Motor neuron (in vitro differentiated cells): ENCODE measurements around the gene SOX10. TPM values are rescaled to one million over a fixed set of nuclear protein-coding genes. Genes with fewer than 3 reads are reported as not detected.

Experiments used
- ATAC-seq, 8 experiments: fragments of 200-7000 bp; cut with Tn5 transposase; replicated peaks in 6 of 8; 2 replicates each; pipeline ENCODE4 v1.8.0; 2021; ENCODE audit warnings: mild to moderate bottlenecking in 8 of 8, moderate library complexity in 8 of 8
- H3K27ac ChIP-seq, 2 donors: fragments of 250-450 bp; sonication (Bioruptor Pico); 2 replicates each; pipeline ENCODE4 v1.9.0; 2021; ENCODE audit warnings: antibody characterized with exemption in 2 of 2, mild to moderate bottlenecking in 2 of 2, moderate library complexity in 1 of 2
- H3K4me1 ChIP-seq, 2 donors: fragments of 250-450 bp; sonication (Bioruptor Pico); replicated peaks in 1 of 2; 2 replicates each; pipeline ENCODE4 v1.6.1; 2021; ENCODE audit warnings: antibody characterized with exemption in 2 of 2, mild to moderate bottlenecking in 2 of 2, moderate library complexity in 1 of 2
- H3K4me3 ChIP-seq, 5 donors: fragments of 250-450 bp; sonication (Bioruptor Pico); 2 replicates each; pipeline ENCODE4 v1.9.0; 2021; ENCODE audit warnings: antibody characterized with exemption in 5 of 5, mild to moderate bottlenecking in 5 of 5, moderate library complexity in 4 of 5
- WGBS, 10 experiments: fragments of 450-650 bp; shearing (Covaris generic); methylation state at CpG; one replicate each; pipeline ENCODE4 v1.0.0; 2022; 5-methylcytosine and 5-hydroxymethylcytosine counted together
- in situ Hi-C, 9 experiments: fragments of 400-800 bp; cut with MboI; loops; one replicate each; pipeline ENCODE4 v1.15.0; 2021; ENCODE audit warnings: low sequenced_read_pairs in 9 of 9, low pct_unique_long_range_greater_than_20kb in 2 of 9; ENCODE audit not compliant: unreplicated experiment in 9 of 9
- total RNA-seq, 8 experiments: library from RNA; unstranded; fragments of 300-600 nt; gene quantifications; 2 replicates each; pipeline versions ENCODE4 v1.2.3 to v1.2.4, GENCODE V29; 2022

The SOX10 gene
- total RNA-seq, 8 experiments from 2014 or later: 0.20 to 1.3 (median 0.42) TPM

DNA sequence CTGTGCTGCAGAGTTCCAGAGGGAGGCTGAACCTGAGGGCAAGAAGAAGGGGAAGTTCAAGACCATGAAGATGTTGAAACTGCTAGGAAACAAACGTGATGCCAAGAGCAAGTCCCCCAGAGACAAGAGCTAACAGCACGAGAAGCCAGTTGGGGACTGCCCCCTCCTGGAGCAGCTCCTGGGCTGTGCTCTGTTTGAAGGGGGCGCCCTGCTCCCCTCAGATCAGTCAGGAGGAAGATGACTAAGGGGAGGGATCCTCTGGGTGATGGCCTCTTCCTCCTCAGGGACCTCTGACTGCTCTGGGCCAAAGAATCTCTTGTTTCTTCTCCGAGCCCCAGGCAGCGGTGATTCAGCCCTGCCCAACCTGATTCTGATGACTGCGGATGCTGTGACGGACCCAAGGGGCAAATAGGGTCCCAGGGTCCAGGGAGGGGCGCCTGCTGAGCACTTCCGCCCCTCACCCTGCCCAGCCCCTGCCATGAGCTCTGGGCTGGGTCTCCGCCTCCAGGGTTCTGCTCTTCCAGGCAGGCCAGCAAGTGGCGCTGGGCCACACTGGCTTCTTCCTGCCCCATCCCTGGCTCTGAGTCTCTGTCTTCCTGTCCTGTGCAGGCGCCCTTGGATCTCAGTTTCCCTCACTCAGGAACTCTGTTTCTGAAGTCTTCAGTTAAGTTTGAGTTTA lies 43.5 kb downstream of the SOX10 start:
- in situ Hi-C loops: no loop called here
- Histone ChIP-seq H3K27ac (no peak overlapping the region), H3K4me1 (no peaks in the 10 kb centered on the region), H3K4me3 (no peak overlapping the region)
- WGBS, 10 experiments: 21 to 100% (median 84%) methylated on average over 1 to 7 of the region's 12 CpGs; no CpG with 5 or more reads in 5 of the 10 experiments
- peak in 1 of 8 experiments; percentile 27 for ATAC-seq

GRCh38 chr22:37933711-37934376 lies 50.5 kb downstream of the SOX10 start:
- Histone ChIP-seq H3K27ac (no peak overlapping the region), H3K4me3 (no peak overlapping the region), H3K4me1 (peaks cover 0 to 2% of the 10 kb centered on the region in 2 donors)
- in situ Hi-C loops: no loop called here
- peak; percentile 97 to 99 (median 98) for ATAC-seq
- 0 to 83% (median 49%) methylated on average over 1 to 5 of the region's 13 CpGs; no CpG with 5 or more reads in 6 of the 10 experiments for WGBS, 10 experiments

DNA sequence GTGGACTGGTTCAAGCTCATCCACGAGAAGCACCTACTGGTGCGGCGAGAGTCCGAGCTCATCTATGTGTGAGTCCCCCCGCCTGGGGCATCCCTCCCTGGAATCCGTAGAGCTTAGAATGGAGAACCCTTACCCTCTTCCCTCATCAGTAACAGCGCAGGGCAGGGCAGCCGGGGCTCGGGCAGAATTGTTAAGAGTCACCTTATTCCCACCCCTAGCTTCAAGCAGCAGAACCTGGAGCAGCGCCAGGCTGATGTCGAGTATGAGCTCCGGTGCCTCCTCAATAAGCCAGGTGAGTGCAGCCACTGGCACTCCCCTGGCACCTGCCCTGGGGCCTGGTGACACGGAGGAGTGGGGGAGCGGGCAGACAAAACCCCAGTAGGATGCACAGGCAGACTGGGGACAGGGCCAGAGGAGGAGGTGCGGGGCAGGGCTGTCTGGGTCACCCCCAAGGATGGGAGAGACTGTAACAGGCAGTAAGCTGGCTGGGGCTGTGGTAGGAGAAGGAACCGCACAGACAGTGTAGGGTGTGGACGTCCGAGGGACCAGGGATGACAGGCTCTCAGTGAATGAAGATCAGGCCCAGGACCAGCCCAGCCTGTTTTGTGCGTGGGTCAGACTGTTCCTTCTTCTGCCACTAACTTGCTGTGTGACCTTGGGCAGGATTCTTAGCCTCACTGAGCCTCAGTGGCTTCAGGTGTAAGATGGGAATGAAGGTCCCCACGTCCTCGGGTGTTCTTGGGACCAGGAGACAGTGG lies 51.4 kb downstream of the SOX10 start:
- Histone ChIP-seq H3K4me3 (no peak overlapping the region), H3K4me1 (peaks cover 0 to 2% of the 10 kb centered on the region in 2 donors), H3K27ac (no peak overlapping the region)
- in situ Hi-C loops: no loop called here
- WGBS, 10 experiments: 80 to 100% (median 91%) methylated on average over 1 to 5 of the region's 21 CpGs; no CpG with 5 or more reads in 4 of the 10 experiments
- no peak for ATAC-seq

- no peak for ATAC-seq
- no peak overlapping the region for H3K27ac ChIP-seq
- H3K4me3 ChIP-seq: no peak overlapping the region
- WGBS, 10 experiments: 100% methylated on average over 1 of the region's 10 CpGs; no CpG with 5 or more reads in 9 of the 10 experiments
- in situ Hi-C loops: no loop called here
- H3K4me1 ChIP-seq: peaks cover 0 to 2% of the 10 kb centered on the region in 2 donors
Measured at GRCh38 chr22:37932401-37932800, 52.0 kb downstream of the SOX10 start.

- no peak overlapping the region for H3K27ac ChIP-seq
- H3K4me3 ChIP-seq: no peak overlapping the region
- 94 to 97% methylated on average over 3 to 4 of the region's 6 CpGs; no CpG with 5 or more reads in 8 of the 10 experiments for WGBS, 10 experiments
- ATAC-seq: no peak
- peaks cover 0 to 2% of the 10 kb centered on the region in 2 donors for H3K4me1 ChIP-seq
- in situ Hi-C loops: no loop called here
Measured at GRCh38 chr22:37931893-37932389, 52.4 kb downstream of the SOX10 start.

GRCh38 chr22:37930952-37931440 lies 53.4 kb downstream of the SOX10 start:
- H3K4me1 ChIP-seq: peaks cover 0 to 2% of the 10 kb centered on the region in 2 donors
- ATAC-seq: no peak
- 46 to 100% (median 86%) methylated on average over 1 to 2 of the region's 2 CpGs; no CpG with 5 or more reads in 3 of the 10 experiments for WGBS, 10 experiments
- no peak overlapping the region for H3K4me3 ChIP-seq
- in situ Hi-C loops: no loop called here
- no peak overlapping the region for H3K27ac ChIP-seq

DNA sequence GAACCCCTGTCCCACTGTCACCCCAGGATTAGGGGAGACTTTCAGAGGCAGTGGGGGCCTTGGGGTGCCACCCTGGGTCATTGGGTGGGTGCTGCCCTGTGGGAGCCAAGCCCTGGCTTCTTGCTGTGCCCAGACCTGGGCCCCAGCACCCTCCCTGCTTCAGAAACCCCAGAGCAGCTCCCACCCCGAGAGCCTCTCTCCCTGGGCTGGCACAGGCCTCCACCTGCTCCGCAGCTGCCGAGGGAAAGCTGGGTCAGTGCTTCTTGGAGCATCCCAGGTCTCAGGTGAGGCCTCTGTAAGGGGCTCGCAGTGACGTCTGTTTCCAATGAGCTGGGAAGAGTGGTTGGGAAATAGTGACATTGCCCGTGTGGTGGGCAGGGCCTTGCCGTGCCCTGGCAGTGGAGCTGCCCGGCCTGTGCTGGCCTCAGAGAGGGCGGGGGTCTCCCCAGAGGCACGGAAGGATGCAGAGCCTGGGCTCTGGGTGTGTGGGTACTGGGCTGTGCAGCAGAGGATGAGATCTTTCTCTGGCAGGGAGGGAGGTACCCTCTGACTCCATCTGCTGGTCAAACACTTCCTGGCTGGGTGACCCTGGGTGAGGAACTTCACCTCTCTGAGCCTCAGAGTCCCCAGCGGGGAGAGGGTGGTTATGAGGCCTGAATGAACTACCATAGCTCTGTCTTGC lies 53.9 kb downstream of the SOX10 start:
- H3K4me1 ChIP-seq: peaks cover 0 to 2% of the 10 kb centered on the region in 2 donors
- no peak overlapping the region for H3K27ac ChIP-seq
- no peak overlapping the region for H3K4me3 ChIP-seq
- peak in 3 of 8 experiments; percentile 17 to 36 (median 17) for ATAC-seq
- 40 to 93% (median 87%) methylated on average over 1 to 3 of the region's 11 CpGs; no CpG with 5 or more reads in 7 of the 10 experiments for WGBS, 10 experiments
- in situ Hi-C loops: no loop called here

DNA sequence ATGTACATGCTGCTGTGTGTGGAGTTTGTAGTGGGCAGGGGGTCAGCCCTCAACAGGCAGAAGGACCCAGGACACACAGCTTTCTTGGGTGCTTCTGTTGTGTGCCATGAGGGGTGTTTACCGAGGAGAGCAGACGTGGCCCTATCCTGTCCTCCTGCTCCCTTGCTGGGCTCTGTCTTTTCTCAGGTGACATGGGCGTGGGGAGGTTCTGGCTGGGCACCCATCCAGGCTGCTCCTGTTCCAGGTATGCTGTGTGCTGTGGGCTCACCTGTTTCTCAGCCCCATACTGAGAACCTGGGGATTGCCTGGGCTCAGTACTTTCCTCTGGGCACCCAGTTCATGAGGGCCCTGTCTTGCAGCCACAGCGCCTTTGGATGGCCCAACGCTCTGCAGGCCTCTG lies 55.0 kb downstream of the SOX10 start:
- 90 to 100% (median 100%) methylated on average over 1 to 4 of the region's 5 CpGs; no CpG with 5 or more reads in 6 of the 10 experiments for WGBS, 10 experiments
- H3K4me1 ChIP-seq: peaks cover 0 to 2% of the 10 kb centered on the region in 2 donors
- in situ Hi-C loops: no loop called here
- no peak overlapping the region for H3K27ac ChIP-seq
- ATAC-seq: no peak
- no peak overlapping the region for H3K4me3 ChIP-seq

DNA sequence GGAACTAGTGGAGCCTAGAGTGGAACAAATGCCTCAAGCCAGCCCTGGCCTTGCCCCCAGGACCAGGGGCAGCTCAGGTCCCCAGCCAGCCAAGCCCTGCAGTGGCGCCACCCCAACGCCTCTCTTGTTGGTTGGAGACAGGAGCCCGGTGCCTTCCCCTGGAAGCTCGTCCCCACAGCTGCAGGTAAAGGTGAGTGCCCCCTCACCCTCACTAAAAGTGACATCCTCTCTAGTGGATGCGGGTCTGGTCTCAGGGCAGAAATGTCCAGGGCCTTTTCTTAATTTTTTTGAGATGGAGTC lies 56.8 kb downstream of the SOX10 start:
- 82 to 100% (median 92%) methylated on average over 1 to 2 of the region's 5 CpGs; no CpG with 5 or more reads in 7 of the 10 experiments for WGBS, 10 experiments
- in situ Hi-C loops: no loop called here

DNA sequence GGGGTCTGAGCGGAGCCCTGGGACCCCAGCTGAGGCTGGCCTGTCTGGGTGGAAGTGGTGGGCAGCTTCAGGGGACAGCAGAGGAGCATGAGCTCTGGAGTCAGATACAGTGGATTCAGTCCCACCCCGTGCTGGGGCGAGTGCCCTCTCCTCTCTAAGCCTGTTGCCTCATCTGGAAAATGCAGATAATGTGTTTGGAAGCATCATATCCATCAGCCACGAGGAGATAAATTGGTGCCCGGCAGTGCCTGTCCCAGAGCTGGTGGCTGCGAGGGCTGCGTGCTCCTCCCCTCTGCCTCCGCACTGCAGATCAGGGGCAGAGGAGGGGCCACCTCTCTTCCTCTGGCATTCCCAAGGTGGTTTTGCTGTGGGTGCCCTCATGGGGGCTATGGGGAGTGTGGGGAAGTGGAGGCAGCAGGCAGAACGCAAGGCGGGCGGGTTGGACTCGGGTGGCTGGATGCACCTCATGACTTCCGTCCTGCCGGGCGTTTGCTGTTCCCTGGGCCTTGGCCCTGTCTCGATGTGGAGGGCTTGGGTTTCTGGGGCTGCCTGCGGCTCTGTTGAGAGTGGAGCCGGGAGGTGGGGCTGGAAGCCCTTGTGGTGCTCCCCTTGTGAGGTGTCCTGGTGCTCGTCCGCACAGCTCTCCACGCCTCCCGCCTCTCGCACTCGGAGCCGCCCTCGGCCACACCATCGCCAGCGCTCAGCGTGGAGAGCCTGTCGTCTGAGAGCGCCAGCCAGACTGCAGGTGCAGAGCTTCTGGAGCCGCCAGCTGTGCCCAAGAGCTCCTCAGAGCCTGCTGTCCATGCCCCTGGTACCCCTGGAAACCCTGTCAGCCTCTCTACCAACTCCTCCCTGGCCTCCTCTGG lies 57.4 kb downstream of the SOX10 start:
- no peak for ATAC-seq
- Histone ChIP-seq H3K4me1 (no peaks in the 10 kb centered on the region), H3K4me3 (no peak overlapping the region), H3K27ac (no peak overlapping the region)
- WGBS, 10 experiments: 93 to 99% (median 94%) methylated on average over 5 to 10 of the region's 32 CpGs; no CpG with 5 or more reads in 7 of the 10 experiments
- in situ Hi-C loops: no loop called here

More for the DNA sequence above, 56.8 kb downstream of the SOX10 start:
- no peak for ATAC-seq
- Histone ChIP-seq H3K4me1 (no peaks in the 10 kb centered on the region), H3K4me3 (no peak overlapping the region), H3K27ac (no peak overlapping the region)

DNA sequence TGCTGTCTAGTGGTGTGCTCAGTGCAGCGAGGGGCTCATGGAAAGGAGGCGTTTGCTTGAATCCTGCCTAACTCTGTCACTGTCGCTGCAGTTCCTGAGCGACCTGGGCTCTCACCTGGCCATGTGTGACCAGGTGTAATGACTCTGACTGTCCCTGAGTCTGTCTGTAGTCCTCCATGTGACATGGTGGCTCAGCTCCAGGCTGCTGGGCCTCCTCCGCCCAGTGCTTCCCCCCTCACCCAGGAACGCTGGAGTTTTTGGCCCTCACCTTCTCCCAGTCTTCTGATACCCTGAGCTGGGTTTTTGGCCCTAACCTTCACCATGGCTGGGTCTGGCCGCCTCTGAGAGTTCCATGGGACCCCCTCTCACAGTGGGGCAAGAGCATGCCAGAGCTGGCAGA lies 58.0 kb downstream of the SOX10 start:
- in situ Hi-C loops: no loop called here

GRCh38 chr22:37925767-37926166 lies 58.6 kb downstream of the SOX10 start:
- Histone ChIP-seq H3K27ac (no peak overlapping the region), H3K4me3 (no peak overlapping the region), H3K4me1 (no peaks in the 10 kb centered on the region)
- in situ Hi-C loops: no loop called here
- no peak for ATAC-seq
- 80% methylated on average over 1 of the region's 15 CpGs; no CpG with 5 or more reads in 9 of the 10 experiments for WGBS, 10 experiments

More for the DNA sequence above, 58.0 kb downstream of the SOX10 start:
- ATAC-seq: no peak
- 71 to 93% (median 74%) methylated on average over 2 to 5 of the region's 7 CpGs; no CpG with 5 or more reads in 6 of the 10 experiments for WGBS, 10 experiments
- H3K4me3 ChIP-seq: no peak overlapping the region
- H3K27ac ChIP-seq: no peak overlapping the region
- no peaks in the 10 kb centered on the region for H3K4me1 ChIP-seq
